ENCODE data around the gene PPP6R2.

Gene PPP6R2

DNA sequence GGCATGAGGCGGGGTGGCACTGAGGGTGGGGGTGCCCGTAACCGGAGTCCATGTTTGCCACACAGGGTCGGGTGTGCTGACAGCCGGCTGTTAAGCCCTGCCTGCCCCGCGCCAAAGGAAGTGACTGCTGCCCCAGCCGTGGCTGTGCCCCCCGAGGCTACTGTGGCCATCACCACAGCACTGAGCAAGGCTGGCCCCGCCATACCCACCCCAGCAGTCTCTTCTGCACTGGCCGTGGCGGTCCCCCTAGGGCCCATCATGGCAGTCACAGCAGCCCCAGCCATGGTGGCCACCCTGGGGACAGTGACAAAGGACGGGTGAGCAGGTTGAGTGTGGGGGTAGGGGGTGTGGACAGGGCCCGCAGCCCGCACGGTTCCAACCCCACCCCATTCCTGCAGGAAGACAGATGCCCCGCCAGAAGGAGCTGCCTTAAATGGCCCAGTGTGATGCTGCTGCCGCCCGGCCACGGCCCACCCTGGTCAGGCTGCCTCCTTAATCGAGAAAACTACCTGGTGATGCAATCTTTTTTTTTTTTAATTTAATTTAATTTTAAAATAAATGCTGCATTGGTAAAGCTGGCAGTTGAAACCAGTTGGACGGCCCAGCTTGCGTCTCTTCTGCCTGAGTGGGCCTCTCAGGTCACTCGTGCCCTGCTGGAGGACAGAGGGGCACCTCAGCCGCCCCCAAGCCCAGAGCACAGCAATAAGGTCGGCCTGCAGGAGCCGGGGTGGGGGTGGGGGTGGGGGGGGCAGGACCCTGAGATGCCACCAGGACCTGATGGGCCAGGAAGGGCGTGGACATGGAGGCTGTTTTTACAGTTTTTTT is 100.9 kb downstream of the PPP6R2 start:
- TF ChIP-seq, protein P1, sequence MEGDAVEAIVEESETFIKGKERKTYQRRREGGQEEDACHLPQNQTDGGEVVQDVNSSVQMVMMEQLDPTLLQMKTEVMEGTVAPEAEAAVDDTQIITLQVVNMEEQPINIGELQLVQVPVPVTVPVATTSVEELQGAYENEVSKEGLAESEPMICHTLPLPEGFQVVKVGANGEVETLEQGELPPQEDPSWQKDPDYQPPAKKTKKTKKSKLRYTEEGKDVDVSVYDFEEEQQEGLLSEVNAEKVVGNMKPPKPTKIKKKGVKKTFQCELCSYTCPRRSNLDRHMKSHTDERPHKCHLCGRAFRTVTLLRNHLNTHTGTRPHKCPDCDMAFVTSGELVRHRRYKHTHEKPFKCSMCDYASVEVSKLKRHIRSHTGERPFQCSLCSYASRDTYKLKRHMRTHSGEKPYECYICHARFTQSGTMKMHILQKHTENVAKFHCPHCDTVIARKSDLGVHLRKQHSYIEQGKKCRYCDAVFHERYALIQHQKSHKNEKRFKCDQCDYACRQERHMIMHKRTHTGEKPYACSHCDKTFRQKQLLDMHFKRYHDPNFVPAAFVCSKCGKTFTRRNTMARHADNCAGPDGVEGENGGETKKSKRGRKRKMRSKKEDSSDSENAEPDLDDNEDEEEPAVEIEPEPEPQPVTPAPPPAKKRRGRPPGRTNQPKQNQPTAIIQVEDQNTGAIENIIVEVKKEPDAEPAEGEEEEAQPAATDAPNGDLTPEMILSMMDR (IDR thresholded peaks at IDR 0.05; ENCODE audit: insufficient read depth, low read length, missing control alignments): no peak
- CTCF ChIA-PET: interaction anchor here (1.2 kb wide), 1 partner anchor 53 kb away, joined by 5 read pairs; no protein-coding TSS in a partner anchor
- POLR2A ChIA-PET: interaction anchor here (0.6 to 0.7 kb wide), 2 partner anchors 54 to 64 kb away, joined by 3 to 4 read pairs; partner anchors contain the start of genes LMF2 and NCAPH2

DNA sequence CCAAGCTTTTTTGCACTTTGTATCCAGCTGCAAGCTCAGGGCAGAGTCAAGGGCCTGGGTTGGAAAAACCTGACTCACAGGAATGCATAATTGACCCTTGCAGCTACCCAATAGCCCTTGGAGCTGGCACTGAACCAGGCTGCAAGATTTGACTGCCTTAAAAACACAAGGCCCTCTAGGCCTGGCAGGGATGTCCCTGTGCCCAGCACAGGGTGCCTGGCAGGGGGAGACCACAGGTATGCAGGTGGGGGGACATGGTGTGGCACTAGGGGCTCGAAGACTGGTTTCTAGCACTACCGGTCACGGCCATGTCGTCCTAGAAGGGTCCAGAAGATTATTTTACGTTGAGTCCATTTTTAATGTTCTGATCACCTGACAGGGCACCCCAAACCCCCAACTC is 101.5 kb downstream of the PPP6R2 start:
- POLR2A ChIA-PET: interaction anchor here (0.7 kb wide), 1 partner anchor 63 kb away, joined by 4 read pairs; the partner anchor contains the start of genes LMF2 and NCAPH2
- no peak overlapping the region for H3K4me3 ChIP-seq (ENCODE audit: low read depth, low read length)
- TF ChIP-seq, protein P1 (IDR thresholded peaks at IDR 0.05; ENCODE audit: insufficient read depth, low read length, missing control alignments): no peak
- CTCF ChIA-PET: interaction anchor here (1.2 kb wide), 1 partner anchor 52 kb away, joined by 5 read pairs; no protein-coding TSS in a partner anchor
- peak; percentile 12 for DNase-seq (ENCODE audit: low read depth, low spot score)

More for the DNA sequence above, 100.9 kb downstream of the PPP6R2 start:
- no peak overlapping the region for H3K4me3 ChIP-seq (ENCODE audit: low read depth, low read length)
- no peak for DNase-seq (ENCODE audit: low read depth, low spot score)

DNA sequence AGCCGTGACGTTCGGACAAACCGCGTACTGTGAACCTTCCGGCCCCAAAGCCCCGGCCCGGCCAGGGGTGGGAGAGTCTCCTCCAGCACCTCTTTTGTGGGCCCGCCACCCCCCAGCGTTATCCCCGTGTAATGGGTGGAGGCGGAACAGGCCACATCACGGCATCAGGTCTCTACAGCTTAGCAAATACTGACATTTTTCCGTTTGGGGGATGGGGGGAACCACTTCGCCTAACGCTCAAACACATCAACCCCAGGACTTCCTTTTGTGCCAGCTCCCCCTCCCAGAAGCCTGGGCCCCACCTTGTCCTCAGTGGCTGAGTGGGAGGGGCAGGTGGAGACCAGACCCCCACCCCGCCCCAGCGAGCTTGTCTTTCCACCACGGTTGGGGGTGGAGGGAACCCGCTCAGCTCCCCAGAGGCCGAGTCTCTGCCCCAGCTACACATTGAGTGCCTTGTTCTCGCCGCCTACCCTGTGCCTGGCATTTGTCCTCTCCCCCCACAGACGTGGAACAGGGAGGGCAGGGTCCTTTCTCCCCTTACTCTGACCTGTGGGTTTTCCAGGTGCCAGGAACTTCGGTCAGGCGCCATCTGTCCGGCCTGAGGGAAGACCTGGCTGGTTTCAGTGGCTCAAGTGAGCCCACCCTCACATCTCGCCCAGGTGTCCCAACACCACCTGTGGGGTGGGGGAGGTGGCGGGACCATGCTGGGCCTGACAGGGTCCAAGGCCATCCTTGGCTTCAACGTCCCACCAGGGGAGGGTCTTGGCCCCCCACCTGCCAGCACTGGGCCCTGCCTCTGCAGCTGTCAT is 102.1 kb downstream of the PPP6R2 start:
- TF ChIP-seq, protein P1 (IDR thresholded peaks at IDR 0.05; ENCODE audit: insufficient read depth, low read length, missing control alignments): no peak
- ChIA-PET CTCF (interaction anchor here (1.2 kb wide), 1 partner anchor 51 kb away, joined by 5 read pairs; no protein-coding TSS in a partner anchor), POLR2A (no interaction called here)
- DNase-seq (ENCODE audit: low read depth, low spot score): no peak
- H3K4me3 ChIP-seq (ENCODE audit: low read depth, low read length): no peak overlapping the region

DNA sequence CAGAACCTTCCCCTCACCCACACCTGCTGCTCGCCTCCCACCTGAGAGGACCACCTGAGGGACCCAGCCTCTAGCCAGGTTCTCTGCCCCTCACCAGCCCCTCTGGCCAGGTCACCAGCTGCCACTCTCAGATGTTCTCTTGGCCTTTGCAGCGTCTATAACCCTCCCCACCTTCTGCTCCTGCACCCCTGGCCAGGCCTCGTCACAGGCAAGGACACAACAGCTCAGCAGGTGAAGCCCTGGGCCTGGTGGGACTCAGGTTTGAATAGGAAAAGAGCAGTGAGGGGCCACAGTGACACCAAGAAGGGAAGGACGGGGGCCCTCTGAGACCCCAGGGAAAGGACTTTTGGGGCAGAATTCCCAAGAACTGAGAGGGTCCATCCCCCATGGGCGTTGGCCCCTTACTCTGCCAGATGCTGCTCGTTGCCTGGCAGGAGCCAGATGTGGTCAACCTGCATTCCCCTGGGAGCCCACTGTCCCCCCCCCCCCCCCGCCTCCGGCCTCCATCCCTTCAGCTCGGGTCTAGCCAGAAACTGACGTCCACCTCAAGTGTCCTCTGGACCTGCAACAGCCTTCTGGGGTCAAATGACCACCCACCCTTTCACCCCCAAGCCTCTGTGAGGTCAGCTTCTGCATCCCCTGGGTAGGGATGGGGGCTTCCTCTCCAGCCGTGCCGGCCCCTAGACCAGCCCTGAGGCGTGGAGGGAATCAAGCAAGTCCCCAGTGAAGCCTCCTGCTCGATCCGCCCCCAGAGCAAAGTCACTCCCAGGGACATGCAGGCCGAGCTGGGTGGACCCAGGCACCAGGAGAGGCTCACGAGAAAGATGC is 103.0 kb downstream of the PPP6R2 start:
- ChIA-PET POLR2A (interaction anchor here (0.7 kb wide), 1 partner anchor 768 kb away, joined by 3 read pairs; no protein-coding TSS in a partner anchor), CTCF (no interaction called here)
- no peak for DNase-seq (ENCODE audit: low read depth, low spot score)
- no peak overlapping the region for H3K4me3 ChIP-seq (ENCODE audit: low read depth, low read length)
- TF ChIP-seq, protein P1 (IDR thresholded peaks at IDR 0.05; ENCODE audit: insufficient read depth, low read length, missing control alignments): no peak

DNA sequence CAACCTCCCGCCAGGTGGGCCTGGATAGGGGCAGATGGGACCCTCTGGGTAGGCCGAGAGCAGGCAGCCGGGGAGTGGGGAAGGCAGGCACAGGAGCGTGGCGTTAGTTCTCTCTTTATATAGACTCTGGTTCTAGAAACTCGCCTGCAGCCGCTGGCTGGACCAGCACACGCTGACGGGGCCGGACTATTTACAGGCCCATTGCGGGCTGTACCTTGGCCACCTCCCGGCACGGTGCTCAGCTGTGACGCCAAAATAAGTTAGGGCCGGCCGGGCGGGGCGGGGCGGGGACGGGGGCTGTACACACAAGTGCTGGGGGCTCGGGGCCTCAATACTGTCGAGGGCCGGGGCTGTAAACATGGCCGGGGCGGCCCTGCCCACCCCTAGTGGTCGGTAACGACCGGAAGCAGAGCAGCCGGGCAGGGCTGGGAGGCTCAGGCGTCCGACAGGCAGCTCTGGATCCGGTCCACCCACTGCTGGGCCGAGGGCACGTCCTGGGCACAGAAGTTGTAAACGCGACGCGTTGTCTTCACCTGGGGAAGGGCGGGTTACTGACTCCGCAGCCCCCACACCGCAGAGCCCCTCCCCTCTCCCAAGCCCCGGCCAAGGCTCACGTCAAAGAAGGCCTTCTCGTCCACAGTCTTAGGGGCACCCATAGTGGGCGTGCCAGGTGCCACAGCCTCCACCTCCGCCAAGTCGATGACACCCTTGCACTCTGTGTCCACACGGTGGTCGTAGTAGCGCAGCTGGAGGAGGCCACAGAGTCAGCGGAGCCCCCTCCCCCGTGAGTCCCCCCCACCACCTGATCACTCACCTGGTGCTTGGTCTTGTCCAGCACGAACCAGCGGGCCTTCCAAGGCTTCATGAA is 103.8 kb downstream of the PPP6R2 start:
- H3K4me3 ChIP-seq (ENCODE audit: low read depth, low read length): no peak overlapping the region
- CTCF ChIA-PET: no interaction called here
- DNase-seq (ENCODE audit: low read depth, low spot score): no peak
- TF ChIP-seq, protein P1 (IDR thresholded peaks at IDR 0.05; ENCODE audit: insufficient read depth, low read length, missing control alignments): no peak
- POLR2A ChIA-PET: interaction anchor here (0.7 kb wide), 1 partner anchor 769 kb away, joined by 3 read pairs; no protein-coding TSS in a partner anchor

Measured in AG04449 (cell line).